GM21526 (cell line): ENCODE results near the gene DLX1.

ENCODE experiments used
- ATAC-seq: cut with Tn5 transposase; IDR thresholded peaks from one replicate; pipeline ENCODE4 v1.9.1; 2021; ENCODE audit warnings: moderate library complexity; ENCODE audit not compliant: unreplicated experiment, low FRiP score

Gene DLX1

DNA sequence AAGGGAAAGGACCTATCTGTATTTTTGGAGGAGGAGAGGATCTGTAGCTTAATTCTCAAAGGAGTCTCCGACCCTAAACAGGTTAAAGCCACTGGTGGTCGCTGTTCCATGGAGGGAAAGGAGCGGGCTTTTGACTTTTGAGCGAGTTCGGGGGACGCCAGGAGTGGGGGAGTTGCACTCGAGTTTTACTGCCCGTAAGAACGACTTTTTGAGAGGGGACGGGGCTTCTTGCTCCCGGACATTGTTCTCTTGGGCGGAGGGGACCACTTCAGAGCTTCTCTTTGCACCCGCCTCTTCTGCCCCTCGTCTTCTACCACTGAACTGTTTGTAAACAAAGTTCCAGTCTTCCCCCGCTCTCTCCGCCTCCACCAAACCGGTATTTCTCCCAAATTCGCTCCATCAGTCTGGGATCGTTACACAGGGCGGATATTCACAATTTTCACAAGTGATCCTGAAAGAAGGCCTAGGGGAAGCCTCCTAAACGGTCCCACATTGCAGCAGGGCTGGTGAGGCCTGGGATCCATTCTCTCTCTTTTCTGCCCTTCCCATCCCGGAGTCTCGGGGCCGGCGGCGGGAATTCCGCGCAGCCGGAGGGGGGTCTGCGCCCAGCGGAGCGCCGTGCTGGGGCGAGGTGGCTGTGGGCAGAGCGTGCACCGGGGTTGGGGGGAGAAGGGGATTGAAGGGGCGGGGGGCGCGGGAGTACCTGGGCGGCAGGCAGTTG lies 10.8 kb downstream of the DLX1 start:
- no peak for ATAC-seq

DNA sequence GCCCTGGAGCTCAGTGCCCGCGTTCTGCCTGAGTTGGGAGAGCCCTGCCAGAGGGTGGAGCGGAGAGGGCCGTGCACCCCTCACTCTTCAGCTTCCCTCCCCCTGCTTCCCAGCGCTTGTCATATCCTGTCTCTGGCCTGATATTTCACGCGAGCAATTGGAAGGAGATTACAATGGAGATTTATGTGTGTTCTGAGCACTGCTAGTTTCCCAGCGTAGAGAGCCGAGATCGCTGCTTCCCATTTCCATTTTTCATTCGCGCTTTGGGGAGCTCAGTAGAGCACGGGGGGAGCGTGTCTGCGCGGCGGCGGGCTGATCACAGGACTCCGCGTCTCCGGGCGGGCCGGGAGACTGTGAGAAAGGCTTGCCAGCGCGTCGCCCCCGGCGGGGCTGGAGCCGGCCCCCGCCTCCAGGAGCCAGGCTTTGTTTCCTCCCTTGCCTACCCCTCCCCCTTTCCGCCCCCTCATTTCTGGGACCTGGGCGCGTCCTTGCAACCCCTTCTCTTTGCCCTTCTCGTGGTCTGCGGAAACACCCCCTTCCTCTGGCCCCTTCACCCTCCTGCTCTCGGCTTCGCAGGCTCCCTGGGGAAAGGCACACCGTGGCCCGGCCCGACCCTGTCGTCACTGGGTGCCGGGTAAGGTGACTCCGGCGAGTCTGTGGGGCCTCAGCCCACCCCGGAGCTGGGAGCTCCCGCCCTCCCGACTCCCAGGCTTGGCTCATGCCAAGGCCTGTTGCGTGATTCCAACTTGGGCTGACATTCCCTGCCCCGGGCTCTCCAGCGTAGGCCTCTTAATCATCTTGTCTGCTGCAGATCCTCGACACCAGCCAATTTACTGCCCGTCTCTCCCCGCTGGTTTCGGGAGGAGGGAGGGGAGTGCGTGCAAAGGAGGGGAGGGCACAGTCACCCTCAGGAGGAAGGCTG lies 11.6 kb downstream of the DLX1 start:
- ATAC-seq = no peak

DNA sequence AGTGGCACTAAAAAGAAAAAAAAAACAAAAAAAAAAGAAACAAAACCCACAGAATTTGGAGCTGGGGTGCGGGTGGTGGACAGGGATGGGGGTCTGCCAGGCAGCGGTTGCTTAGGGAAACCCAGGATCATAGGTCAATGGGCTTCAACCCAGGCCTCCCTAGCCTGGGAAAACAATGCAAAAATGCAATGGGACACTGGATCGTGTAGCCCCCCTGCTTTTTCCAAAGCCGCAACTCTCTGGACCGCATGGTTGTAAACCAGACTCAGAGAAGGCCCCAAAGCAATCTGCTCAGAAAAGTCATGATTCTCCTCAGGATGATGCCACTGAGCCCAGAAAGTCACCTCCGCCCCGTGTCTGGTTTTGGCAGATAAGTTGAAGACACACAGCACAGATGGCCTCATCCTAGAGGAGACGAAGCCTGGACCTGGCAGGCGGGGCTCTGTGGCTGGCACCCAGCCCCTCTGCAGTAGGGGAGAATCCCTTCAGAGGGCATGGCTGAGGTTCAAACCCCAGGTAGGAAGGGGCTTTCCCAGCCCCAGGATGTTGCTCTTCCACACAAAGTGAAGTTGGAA lies 12.3 kb downstream of the DLX1 start:
- no peak for ATAC-seq

DNA sequence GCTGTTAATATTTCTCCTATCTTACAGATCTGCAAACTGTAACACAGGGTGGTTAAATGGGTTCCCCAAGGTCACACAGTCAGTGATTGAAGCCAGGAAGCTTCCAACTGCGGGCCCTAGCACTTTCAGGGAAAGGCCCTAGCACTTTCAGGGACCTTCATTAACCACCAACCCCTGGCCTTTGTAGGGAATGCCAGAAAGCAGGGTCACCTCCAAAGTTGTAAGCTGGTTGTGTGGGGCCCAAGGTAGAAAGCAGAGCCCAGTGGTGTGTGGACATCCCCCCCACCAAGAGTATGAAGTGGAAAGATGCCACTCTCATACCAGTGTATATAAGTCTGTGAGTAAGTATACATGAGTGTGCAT lies 13.0 kb downstream of the DLX1 start:
- no peak for ATAC-seq

DNA sequence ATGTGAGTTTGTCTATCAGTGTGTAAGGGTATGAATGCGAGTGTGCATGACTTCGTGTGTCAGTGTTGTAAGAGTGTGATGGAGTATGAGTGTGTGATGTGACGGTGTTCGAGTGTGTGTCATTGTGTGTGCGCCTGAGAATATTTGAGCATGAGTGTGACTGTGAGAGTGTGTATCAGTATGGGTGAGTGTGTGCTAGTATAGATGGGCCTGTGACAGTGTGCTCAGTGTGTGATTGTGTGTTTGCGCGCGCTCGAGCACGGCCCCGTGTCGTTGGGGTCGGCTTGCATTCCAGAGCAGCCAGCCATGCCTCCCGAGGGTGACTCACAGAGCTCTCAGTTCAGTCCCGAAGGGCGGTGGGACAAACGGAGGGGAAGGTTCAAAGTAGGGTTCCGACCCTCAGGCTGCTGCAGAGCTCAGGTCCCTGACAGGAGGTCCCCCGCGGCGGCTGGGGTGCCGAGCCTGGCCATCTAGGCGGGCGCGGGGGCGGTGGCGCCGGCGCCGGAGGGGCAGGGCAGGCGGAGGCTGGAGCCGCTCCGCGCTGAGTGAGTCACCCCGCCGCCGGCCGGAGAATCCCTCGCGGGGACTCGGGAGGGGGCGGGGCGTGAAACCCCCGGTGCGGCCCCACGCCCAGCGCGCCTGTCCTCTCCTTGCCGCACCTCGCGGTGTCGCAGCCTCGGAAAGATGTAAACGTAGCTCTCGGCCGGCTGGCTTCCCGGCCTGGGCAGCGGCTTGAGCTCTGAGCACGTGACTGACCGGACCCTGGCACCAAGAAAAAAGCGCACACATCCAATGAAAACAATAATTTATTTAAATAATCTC lies 13.6 kb downstream of the DLX1 start:
- no peak for ATAC-seq

DNA sequence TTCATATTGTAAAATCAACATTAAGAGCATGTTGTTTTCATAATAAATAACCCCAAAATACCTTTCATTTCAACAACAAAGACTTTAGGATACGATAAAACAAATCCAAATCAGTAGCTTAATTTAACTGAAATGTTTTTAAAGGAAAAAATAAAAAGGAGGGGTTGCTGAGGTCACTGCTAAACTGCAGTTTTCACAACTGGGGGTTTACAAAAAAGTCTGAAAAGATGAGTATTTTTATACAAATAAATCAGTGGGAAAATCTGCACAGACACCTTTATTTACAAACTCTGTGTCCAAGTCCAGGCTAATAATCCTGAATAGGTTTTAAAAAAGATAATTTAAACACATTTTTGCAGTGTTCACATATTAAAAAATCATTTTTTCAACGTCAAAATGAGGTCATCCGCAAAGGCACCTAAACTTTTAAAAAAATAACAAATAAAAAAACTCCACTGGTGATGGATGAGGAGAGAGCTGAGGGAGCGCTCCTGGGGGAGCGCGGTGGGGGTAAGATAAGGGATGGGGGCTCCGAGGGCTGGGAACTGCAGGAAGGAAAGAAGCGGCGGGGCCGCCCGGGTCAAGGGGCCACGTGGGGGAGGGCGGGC lies 14.3 kb downstream of the DLX1 start:
- ATAC-seq = no peak

DNA sequence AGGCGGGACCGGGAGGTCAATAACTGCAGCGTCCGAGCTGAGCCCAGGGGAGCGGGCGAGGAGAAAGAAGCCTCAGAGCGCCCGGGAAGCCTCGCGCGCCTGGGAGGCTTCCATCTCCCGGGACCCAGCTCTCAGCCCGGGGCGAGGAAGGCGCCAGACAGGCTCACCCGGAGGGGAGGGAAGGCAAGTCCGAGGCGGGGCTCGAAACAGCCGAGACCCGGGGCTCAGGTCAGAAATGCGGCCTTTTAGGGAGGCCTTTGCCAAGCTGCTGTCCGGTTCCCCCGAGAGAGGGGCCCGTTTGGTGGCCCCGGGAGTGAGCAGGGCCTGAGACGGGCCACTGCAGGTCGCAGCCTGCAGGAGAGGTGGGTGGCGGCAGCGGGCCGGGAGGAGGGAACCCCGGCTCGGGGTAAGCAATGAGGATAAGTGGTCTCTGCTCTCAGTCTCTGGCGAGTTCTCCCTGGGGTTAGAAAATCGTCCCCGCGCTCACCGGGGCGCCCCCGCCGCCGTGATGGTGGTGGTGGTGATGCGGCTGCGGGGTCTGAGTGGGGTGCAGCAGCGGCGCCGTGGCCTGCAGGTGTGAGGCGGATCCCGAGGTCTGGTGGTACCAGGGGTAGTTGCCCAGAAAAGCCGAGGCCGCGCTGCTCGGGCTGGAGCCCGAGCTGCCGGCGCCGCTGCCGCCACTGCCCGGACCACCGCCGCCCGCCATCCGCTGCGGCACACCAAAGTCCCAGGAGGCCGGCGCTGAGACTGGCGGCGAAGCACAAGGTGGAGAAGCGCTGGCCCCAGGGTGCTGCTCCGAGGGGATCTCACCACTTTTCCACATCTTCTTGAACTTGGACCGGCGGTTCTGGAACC lies 15.0 kb downstream of the DLX1 start:
- no peak for ATAC-seq

DNA sequence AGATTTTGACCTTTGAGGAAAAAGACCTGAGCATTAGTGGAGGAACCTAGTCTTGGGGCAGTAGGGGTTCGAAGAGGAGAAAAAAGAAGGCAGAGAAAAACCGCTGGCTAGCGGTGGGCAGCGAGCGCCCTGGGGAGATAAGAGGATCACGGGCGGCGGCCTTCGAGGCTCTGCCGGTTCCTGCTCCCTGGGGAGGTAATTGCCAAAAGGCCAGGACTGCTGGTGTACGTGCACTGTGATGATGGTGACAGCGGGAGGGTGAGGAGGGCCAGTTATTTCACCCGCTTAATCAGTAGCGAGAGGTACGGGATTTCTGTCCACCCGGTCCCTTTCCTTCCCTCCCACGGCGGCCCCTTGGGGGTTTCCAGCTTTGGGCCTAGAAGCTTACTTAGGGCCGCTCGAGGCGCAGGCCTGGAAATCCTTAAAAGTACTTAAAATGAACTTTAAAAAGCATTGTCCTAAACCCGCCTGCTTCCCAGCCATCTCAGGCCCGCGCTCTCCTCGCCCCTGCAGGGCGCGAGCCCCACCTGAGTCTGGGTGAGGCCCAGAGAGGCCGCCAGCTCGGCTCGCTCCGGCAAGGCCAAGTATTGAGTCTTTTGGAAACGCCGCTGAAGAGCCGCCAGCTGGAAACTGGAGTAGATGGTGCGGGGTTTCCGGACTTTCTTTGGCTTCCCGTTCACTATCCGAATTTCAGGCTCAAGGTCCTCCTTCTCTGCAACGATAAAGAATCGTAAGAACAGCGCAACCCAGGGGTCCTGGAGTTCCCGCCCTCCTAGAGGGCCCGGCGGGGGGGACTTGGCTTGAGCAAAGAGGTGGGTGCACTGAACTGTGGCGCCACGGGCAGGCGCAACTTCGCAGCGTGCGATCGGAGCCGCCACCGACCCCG lies 15.9 kb downstream of the DLX1 start:
- no peak for ATAC-seq

DNA sequence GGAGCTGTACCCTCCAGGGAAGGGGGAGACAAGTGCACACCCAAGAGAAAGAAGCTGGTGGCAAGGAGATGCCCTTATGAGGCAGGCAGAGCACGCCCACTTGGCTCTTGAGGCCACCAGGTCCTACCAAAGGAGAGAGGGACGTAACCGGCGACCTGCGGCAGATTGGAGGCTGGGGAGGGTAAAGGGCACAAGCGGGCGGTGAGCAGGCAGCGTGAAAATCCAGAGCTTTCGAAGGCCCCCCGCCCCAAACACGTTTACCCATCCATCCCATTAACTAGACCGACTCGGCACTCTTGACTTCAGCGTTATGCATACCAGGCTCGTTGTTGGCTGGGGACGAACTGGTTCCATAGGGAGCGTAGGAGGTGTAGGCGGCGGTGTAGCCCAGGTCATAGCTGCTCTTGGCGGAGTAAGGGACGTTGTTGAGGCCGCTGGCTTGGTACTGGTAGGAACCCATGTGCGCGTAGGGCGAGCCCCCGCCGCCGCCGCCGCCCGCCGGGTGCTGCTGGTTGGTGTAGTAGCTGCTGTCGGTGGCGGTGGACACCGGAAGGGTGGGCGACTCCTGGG lies 16.6 kb downstream of the DLX1 start:
- ATAC-seq = no peak

DNA sequence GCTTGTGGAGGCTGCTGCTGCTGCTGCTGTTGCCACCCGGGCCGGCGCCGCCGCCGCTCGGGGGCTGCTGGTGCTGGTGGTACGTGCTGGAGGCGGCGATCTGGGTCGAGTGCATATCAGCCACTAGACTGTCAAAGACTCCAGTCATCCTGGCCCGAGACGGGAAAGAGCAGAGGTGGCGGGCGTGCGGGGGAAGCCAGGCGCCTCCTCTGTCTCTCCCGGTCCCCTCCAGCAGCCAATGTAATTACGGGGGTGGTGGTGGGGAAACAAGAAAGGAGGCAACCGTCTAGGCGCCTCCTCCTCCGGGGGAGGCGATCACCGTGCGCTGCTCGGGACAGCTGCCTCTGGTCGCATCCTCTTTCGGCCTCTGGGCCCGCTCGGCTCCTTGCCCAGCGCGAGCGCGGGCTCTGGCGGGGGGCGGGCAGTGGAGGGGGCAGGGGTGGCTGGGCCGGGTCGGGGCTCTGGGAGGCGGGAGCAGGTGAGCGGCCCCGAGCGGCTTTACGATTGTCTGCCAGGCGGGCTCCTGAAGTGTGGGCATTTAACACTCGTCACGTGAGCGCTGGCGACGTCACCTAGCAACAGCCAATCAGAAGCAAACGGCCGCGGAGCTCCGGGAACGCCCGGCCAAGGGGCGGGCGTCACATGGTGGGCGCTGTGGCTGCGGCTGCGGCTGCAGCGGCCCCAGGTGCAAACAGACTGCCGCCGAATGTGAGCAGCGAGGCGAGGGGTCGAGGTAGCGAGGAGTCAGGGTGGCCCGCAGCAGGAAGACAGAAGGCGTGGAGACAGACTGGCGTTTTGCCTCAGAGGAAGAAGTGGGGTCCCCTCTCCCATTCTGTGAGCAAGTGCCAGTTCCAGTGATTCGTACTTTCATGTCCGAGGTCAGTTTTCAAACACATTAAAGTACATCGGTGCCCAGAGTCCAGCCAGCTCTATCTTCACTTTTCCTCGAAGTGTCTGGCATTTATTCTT lies 17.4 kb downstream of the DLX1 start, which contains the start of gene DLX2:
TSS of gene DLX2 (minus strand) at position 510 of the 969 bp plus-strand sequence. CDS start at position 148, 362 bp downstream.
- ATAC-seq = peak; percentile 75

DNA sequence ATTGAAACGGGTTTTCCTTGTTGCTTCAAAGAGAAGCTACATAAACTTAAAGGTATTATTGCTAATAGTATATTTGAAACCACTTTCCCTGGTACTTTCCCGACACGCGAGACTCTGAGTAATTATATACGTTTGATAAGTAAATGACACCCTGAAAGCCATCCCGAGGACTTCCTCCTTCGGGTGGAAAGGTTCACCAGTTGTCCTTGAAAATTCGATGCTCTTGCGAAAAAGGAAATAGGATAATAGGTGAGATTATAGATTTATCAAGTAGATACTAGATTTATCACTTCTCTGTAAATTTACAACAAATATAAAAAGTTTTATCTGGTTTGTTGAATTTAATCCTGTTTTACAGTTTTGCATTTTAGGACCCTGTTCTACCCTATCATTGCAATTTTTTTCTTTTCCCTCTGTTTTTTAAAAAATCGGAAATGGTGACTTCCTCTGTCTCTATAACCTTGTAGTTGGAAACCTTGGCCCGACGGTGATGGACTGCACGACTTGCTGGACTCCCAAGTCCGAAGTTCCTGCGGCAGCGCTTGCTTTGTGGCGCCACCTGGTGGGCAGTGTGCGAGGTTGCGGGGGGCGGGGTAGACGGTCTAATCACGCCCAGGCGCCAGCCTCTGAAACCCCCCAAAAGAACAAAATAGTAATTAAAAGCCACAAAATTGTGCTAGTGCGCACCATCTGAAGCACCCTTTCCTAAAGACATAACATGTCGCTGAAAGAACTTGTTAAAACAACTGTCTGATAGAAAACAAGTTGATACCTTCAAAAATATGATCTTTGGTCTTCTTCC lies 18.4 kb downstream of the DLX1 start:
- no peak for ATAC-seq

DNA sequence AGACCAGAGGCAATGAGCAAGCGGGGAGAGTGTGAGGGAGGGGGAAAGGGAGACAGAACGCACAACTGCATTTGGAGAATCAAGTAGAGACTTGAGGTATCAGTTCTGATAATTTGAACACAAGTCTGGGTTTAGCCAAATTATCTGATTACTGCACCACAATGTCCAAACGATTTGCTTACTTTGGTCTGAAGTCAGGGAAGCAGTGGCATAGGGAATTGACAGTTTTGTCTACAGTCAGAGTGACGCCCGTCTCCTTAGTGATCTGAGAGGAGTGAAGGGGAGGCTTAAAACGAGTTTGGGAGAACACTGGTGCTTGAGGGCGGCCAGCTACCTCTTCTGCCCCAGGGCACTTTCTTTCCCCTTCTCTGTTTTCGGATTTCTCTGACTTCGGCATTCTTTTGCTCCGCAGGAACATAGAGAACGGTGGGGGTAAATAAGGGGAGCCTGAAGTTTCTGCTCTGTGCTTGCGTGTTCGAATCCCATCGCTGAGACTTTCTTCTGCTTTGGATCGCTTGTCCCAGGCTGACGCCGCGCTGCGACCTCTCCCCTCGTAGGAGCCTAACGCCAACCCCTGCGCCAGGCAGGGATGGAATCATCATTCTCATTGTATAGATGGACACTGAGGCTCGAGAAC lies 20.3 kb downstream of the DLX1 start:
- ATAC-seq = no peak

DNA sequence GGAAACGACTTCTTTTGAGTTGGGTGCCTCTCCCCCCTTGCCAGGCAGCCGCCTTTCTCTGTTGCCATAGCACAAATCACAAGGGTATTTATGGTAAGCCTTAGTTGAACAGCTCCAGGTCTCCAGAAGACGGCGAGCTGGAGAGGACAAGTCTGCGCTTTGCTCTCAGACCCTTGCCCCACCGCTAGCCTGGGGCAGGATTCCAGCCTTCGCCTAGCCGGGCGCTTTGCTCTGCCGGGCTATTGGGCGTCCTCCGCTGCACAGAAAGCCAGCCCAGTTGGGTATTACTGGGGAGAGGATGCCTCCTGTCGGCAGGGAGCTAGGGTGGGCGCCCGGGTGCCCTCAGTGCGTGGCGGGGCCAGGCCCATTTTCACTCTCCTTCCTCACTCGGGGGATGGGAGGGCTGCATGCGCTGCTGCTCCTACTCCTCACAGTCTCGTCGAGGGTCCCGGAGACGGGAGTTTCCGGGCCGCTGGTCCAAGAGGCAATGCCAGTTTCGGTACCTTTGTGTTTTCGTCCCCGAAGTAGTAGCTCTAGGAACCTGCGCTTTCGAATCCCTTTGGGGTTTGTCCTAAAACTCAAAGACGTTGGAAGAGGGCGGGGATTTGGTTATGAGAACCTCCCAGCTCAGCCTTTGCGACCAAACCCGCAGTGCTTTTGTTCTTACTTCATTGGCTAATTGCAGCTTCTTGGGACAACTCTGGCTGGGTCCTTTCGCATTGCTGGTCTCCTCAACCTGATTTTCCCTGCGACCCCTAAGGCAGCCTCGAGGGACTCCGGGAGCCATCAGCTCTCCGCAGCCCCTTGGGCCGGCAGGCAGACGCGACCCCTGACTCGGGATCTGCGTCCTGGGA lies 21.0 kb downstream of the DLX1 start:
- ATAC-seq = no peak

DNA sequence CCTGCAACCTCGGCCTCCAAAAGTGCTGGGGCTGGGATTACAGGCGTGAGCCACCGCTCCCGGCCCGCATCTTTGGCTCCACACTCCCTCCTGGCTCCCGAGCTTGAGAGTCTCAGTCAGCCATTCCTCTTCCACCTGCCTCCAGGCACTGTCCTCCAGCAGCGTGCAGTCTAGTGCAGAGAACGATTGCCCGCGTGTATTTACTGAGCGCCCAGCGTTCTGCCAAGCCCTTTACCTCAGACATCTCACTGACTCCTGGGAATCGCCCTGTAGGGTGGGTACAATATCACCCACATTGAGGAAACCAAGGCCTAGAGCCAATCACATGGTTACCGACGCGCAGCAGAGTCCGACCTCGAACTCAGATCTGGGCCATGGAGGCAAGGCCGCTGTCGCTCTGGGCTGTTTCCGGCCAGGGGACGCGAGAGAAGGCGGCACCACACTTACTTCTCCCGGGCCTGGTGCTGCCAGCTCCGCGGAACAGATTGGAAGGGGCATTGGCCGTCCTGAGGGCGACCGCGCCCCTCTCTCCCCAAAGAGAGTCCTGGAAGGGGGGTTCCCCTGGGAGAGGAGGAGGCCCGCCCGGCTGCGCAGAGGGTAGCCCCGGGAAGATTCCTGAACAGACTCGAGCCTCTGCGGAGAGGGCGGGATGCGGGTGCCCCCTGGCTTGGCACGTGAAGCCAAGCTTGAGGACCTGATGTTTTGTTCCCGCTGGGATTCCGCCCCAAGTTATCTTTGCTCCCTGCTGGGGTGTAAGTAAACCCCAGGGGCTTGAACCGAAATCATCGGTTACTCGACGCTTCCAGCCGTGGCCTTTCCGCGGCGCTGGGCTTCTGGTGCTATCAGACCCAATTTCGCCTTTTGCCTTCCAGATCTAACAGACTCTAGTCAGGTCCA lies 22.6 kb downstream of the DLX1 start:
- ATAC-seq = no peak
